GM21619 (cell line): Measurements from ENCODE around the gene RAD51D.
"Not testable (repeated sequence)": the region's sequence is repeated elsewhere in the genome, so short reads cannot be mapped to it uniquely, and the experiment has no call there.

Source experiments
- ATAC-seq: cut with Tn5 transposase; IDR thresholded peaks from one replicate; pipeline ENCODE4 v1.9.1; 2021; ENCODE audit not compliant: unreplicated experiment

The RAD51D gene

DNA sequence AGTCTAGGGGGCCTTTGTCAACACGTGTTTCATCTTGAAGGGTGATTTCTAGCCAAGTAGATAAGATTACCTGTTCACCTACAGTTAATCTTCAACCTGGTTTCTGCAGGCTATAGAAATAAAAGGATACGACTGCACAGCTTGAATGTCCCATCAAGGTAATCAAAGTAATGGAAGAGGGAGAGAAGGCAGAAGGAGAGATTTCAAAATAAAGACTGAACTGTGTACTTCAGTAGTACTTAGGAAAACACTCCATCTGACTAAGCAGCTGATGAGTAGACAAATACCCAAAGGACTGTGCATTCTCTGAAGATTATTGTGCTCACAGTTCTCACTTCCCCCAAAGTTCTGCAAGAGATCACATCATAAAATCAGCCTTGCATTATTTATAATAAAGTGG, 50.3 kb downstream of the RAD51D start:
- peak; percentile 39 for ATAC-seq

DNA sequence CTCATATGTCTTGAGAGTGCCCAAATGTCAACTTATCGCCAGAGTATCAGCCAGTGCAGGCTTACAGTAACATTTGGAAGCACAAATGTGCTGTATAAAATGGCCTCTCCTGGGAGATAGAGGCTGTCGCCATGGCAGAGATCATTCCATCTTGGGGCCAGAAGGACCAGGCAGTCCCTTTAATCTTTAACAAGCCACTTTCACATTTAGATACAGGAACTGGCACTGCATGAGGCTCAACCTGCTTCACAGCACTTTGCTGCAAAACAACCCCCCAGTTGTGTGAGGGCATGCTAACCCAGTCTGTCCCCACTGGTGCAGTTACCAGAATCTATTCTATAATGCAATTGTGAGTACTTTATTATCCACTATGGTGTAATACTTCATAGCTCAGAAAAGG, 51.4 kb downstream of the RAD51D start:
- no peak for ATAC-seq

GRCh38 chr17:35065880-35066279, 53.8 kb downstream of the RAD51D start:
- no peak for ATAC-seq

DNA sequence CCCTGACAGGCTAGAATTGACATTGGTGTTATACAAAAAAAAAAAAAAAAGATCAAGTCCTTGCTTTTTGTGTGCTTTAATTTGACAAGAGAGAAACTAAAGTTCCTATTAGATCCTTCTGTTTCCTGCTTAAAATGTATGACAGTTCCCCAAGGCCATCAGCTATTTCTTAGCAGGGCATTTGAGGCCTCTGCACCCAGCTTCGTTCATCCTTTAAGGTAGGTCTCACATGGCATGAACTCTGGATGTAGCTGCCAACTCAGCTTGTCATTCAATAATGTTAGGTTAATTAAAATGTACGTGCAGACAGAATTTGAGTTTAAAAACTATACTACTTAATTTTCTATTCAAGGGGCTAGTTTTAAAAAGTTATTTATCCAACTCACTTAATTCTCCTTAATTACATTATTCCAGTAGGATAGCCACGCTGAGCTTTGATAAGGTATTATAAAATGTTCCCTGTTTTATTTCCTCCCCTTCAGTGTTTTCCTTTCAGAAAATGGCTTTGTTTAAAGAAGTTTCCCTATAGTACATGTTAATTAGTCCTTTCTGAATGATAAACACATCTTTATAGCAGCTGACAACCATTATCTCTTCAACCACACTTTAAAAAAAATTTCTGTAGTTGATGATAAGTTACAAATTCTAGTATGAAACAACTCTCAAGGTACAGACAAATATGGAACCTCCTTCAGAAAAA, 55.0 kb downstream of the RAD51D start:
- ATAC-seq = no peak

- peak; percentile 89 for ATAC-seq
Observed at GRCh38 chr17:35063514-35064223, 56.0 kb downstream of the RAD51D start, which contains the start of gene RFFL. TSS of gene RFFL (minus strand) at chr17:35063707. CDS start at chr17:35026553, 37,154 bp downstream.

DNA sequence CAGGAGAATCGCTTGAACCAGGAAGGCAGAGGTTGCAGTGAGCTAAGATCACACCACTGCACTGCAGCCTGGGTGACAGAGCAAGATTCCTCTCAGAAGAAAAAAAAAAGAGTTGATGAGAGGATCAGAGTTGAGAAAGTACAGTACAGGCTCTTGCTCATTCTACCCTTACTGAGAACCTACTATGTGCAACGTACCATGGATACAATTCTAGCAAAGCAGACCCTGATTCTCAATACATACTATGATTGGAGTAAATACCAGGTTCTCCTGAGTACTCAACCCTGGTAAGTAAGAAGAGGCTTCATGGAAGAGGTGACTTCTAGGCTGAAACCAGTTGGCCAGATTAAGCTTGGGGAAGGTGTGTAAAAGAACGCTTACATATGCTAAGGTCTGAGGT, 57.4 kb downstream of the RAD51D start:
- ATAC-seq = no peak

DNA sequence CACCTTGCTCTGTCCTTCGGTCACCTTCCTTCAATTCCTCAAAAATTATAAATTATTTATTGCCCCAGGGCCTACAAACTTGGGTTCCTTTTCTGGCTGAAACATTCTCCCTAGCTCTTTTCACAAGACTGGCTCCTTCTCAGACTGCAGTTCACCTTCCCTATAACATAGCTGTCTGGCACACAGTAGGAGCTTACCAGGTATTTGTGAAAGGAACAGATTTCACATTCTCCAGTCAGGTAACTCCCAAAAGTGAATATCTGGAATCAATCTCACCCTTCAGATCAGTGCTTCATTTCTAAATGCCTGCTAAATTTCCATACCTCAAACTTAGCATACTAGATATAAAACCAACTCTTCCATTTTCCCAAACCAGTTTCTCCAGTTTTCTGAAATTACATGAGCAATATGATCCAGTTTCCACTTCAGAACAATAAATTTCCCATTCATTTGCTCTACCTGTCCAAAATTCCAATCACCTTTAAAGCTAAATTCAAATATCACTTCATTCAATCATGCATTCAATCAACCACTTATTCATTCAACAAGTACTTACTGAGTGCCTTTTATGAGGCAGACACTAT, 62.2 kb downstream of the RAD51D start:
- ATAC-seq = no peak

- no peak for ATAC-seq
Observed at GRCh38 chr17:35056013-35056412, 63.6 kb downstream of the RAD51D start.

GRCh38 chr17:35053204-35053603, 66.5 kb downstream of the RAD51D start:
- ATAC-seq = no peak

DNA sequence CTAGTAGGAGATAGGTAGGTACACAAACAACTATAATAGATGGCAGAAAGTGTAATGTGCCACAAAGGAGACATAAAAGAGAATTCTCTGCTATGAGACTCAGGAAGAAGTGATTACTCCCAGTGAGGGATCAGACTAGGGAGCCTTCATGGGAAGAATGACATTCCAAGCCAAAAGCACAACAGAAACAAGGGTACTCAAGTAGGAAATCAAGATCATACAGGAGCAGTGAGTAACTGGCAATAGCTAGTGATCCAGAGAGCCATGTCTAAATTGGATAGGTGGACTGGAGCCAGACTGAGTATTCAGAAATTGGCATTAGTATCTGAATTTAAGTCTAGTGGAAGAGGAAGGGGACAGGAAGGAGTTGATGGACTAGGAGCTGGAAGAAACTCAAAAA, 66.9 kb downstream of the RAD51D start:
- no peak for ATAC-seq

DNA sequence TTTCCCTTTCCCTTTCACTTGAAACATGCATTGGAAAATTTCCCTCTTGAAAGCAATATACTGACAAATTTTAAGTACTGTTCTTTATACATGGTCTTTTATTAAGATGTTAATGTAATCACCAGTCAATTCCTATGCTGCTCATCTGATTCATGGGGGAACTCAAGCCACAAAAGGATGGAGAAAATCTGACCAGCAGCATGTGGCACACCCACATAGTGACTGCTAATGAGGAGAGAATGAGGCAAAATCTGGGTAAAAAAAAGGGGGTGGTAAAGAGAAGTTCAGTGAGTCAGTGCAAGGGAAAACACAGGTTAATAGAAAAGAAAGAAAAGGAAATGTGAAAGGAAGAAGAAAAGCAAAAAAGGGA, 67.4 kb downstream of the RAD51D start:
- ATAC-seq = no peak

GRCh38 chr17:35051579-35052240, 68.0 kb downstream of the RAD51D start:
- peak; percentile 36 for ATAC-seq

DNA sequence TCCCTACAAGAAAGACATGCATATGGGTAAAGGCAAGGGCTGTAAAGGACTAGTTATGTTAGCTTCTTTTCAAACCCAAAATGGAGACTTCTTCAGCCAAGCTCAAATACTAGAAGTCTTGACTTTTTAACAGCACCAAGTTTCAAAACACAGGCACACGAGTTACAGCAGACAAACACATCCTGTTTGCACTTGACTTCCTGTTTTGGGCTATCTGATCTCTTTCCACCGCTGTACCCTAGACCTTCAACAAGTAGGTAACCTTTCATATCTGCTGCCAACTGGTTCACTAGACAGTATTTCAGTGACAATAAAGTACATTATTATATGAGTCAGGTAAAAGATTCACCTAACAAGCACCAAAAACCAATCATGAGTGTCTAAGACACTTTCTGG, 68.5 kb downstream of the RAD51D start:
- peak; percentile 58 for ATAC-seq

- no peak for ATAC-seq
Observed at GRCh38 chr17:35050170-35050569, 69.5 kb downstream of the RAD51D start.

DNA sequence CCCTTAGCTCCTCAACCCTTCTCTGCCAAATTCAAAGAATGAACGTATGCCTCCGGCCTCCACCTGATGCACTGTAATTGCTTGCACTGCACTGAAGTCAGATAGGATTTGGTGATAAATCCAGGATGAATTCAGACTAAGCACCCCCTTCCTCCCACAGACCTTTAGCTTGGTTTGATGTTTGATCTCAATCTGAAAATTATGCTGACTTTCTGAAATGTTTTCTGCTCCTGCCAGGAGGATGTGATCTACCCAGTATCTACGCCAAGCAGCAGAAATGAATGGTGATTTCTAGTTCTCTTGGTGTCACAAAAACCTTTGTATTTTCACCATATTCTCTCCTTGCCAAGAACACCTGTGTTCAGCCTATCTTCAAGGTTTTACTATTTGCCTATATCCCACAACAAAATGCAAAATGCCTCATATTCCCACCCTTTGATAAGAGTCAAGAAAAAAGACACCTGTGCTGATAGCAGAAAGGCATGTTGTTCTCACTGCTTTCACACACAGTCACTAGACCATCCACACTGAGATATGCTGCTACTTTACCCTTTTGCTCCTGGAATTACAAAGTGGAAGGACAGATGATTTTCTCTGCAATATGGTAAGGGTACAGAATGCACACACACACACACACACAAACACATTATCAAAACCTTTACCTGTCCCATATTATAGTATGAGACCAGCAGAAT, 70.8 kb downstream of the RAD51D start:
- ATAC-seq = no peak

GRCh38 chr17:35046740-35047283, 72.8 kb downstream of the RAD51D start:
- ATAC-seq = peak; percentile 56

GRCh38 chr17:35046245-35046644, 73.4 kb downstream of the RAD51D start:
- ATAC-seq = no peak

GRCh38 chr17:35045458-35045979, 74.1 kb downstream of the RAD51D start:
- not testable (repeated sequence) for ATAC-seq

GRCh38 chr17:35044181-35044580, 75.5 kb downstream of the RAD51D start:
- ATAC-seq = no peak
